Measurements from ENCODE around the gene PLCB4. TPM values are rescaled to one million over a fixed set of nuclear protein-coding genes. Genes with fewer than 3 reads are reported as not detected.

The PLCB4 gene
- total RNA-seq, 1 experiment from 2014 or later: 10.1 TPM

DNA sequence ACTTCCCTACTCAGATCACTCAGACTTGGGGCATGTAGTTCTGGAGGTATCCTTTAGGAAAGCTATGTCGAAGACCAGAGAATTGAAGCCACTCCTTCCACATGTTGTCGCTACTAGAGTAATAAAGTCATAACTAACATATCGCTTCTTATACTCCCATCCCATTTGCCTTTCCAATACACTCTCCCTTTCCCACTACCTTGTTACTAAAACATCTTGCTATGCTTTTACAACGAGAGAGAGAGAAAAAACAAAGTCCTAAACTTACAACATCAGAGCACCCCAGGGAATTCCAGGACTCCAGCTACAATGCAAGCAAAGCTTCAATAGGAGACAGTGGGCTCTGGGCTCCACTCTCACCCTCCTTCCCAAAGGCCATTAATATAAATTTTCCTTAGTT, 440.4 kb downstream of the PLCB4 start:
- Histone ChIP-seq H2BK15ac (ENCODE audit: low read depth, low read length) (no peak overlapping the region), H4K5ac (ENCODE audit: insufficient read length, low read depth, low read length) (no peak overlapping the region), H3K27ac (ENCODE audit: insufficient read length, low read depth, low read length) (no peak overlapping the region), H2BK12ac (ENCODE audit: insufficient read length, low read depth, low read length) (no peak overlapping the region), H3K4me2 (ENCODE audit: insufficient read depth, insufficient read length, low read length) (peak overlapping the region; percentile 36), H3K4ac (ENCODE audit: low read depth, low read length) (no peak overlapping the region), H3K18ac (ENCODE audit: insufficient read length, low read depth, low read length) (no peak overlapping the region), H2BK5ac (ENCODE audit: insufficient read length, low read length) (no peak overlapping the region), H2AFZ (ENCODE audit: low read length) (no peak overlapping the region), H2BK120ac (ENCODE audit: low read depth, low read length, poor library complexity, severe bottlenecking) (no peak overlapping the region), H3K79me1 (ENCODE audit: insufficient read depth, low read depth, low read length, poor library complexity, severe bottlenecking) (no peaks in the 10 kb centered on the region), H2AK5ac (ENCODE audit: insufficient read length, low read length) (no peak overlapping the region), H2BK20ac (ENCODE audit: low read depth, low read length, poor library complexity, severe bottlenecking) (no peak overlapping the region), H4K91ac (ENCODE audit: insufficient read length, low read depth, low read length) (no peak overlapping the region), H3K23me2 (ENCODE audit: insufficient read length, low read depth, low read length, poor library complexity, severe bottlenecking) (peaks cover 7% of the 10 kb centered on the region), H3K79me2 (ENCODE audit: insufficient read depth, low read length) (no peaks in the 10 kb centered on the region), H3K56ac (ENCODE audit: insufficient read length, low read depth, low read length) (no peak overlapping the region), H3K23ac (ENCODE audit: insufficient read length, low read depth, low read length) (no peak overlapping the region), H3K27me3 (ENCODE audit: insufficient read depth, low read length) (peaks cover 52% of the 10 kb centered on the region; the same call in 1 of the 2 replicates), H3T11ph (ENCODE audit: low read length) (no peak overlapping the region), H3K4me1 (ENCODE audit: insufficient read depth, low read length) (no peaks in the 10 kb centered on the region; the same call in 1 of the 2 replicates), H3K9me3 (ENCODE audit: control insufficient read depth, low read depth, low read length) (no peaks in the 10 kb centered on the region), H4K8ac (replicated peaks; ENCODE audit: insufficient read length, low read depth, low read length) (no peak overlapping the region), H3K9ac (ENCODE audit: extremely low read depth, insufficient read length, low read length) (no peak overlapping the region), H4K20me1 (ENCODE audit: control insufficient read depth, insufficient read depth, insufficient read length) (no peaks in the 10 kb centered on the region), H3K14ac (ENCODE audit: insufficient read depth, low read length) (no peak overlapping the region)
- Mint-ChIP-seq H3K36me3 (ENCODE audit: insufficient read depth in 1 of 3, low read depth in 3 of 3) (no peaks in the 10 kb centered on the region), H3K9me3 (peaks cover 1 to 4% of the 10 kb centered on the region in 2 experiments; a peak in 1 of 5 replicates), H3K4me1 (peaks cover 21 to 22% of the 10 kb centered on the region in 2 experiments), H3K27ac (no peak overlapping the region; a peak in 1 of 7 replicates), H3K27me3 (ENCODE audit: low read depth) (peaks cover 98% of the 10 kb centered on the region), H3K4me3 (peak overlapping the region in 1 of 2 experiments; percentile 68; a peak in 4 of 5 replicates)
- 100% methylated on average over 1 of the region's 4 CpGs for WGBS (ENCODE audit: extremely low coverage, insufficient read length, low lambda C conversion rate)
- DNase-seq: no peak
- TF ChIP-seq, protein P1, sequence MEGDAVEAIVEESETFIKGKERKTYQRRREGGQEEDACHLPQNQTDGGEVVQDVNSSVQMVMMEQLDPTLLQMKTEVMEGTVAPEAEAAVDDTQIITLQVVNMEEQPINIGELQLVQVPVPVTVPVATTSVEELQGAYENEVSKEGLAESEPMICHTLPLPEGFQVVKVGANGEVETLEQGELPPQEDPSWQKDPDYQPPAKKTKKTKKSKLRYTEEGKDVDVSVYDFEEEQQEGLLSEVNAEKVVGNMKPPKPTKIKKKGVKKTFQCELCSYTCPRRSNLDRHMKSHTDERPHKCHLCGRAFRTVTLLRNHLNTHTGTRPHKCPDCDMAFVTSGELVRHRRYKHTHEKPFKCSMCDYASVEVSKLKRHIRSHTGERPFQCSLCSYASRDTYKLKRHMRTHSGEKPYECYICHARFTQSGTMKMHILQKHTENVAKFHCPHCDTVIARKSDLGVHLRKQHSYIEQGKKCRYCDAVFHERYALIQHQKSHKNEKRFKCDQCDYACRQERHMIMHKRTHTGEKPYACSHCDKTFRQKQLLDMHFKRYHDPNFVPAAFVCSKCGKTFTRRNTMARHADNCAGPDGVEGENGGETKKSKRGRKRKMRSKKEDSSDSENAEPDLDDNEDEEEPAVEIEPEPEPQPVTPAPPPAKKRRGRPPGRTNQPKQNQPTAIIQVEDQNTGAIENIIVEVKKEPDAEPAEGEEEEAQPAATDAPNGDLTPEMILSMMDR (conservative IDR thresholded peaks at IDR 0.05): no peak
